Activated CD4-positive, alpha-beta T cell treated with anti-CD3 and anti-CD28 coated beads, Interleukin-2, amount 10 ng/mL, durations not matched to agents 24 days and 14 days (primary cell): Measurements from ENCODE around the gene PPP1CA. TPM values are rescaled to one million over a fixed set of nuclear protein-coding genes. Genes with fewer than 3 reads are reported as not detected.
A peak's percentile ranks its signal among the peaks of the same experiment; 100 is the strongest.
"Not testable (repeated sequence)": the region's sequence is repeated elsewhere in the genome, so short reads cannot be mapped to it uniquely, and the experiment has no call there.

Experiments used
- DNase-seq: peaks from one replicate; pipeline ENCODE4 v3.0.0; 2022
- H3K27ac Mint-ChIP-seq: one replicate; pipeline ENCODE4 v1.8.0; 2022; ENCODE audit warnings: mild to moderate bottlenecking, mixed read lengths
- H3K27me3 Mint-ChIP-seq: one replicate; pipeline ENCODE4 v1.8.0; 2022; ENCODE audit warnings: mixed read lengths
- H3K36me3 Mint-ChIP-seq: one replicate; pipeline ENCODE4 v1.8.0; 2022; ENCODE audit warnings: low read depth, mild to moderate bottlenecking, mixed read lengths
- H3K4me1 Mint-ChIP-seq: one replicate; pipeline ENCODE4 v1.8.0; 2021; ENCODE audit warnings: mixed read lengths
- H3K4me3 Mint-ChIP-seq: one replicate; pipeline ENCODE4 v1.8.0; 2022; ENCODE audit warnings: mild to moderate bottlenecking, moderate library complexity, mixed read lengths
- H3K9me3 Mint-ChIP-seq: one replicate; pipeline ENCODE4 v1.8.0; 2021; ENCODE audit warnings: mixed read lengths
- intact Hi-C: fragments of 100-400 bp; cut with micrococcal nuclease; formaldehyde crosslinking; loops from one replicate; pipeline ENCODE4 v1.15.1; 2023
- total RNA-seq: library from RNA; stranded (reverse); gene quantifications from 2 replicates; pipeline ENCODE4 v1.2.3, GENCODE V29; 2022

The PPP1CA gene
- total RNA-seq, 1 donor from 2014 or later = 252 TPM

- Mint-ChIP-seq H3K9me3 (no peaks in the 10 kb centered on the region), H3K27me3 (no peaks in the 10 kb centered on the region), H3K4me1 (peaks cover 68% of the 10 kb centered on the region), H3K27ac (peak overlapping the region; percentile 86), H3K36me3 (peaks cover 42% of the 10 kb centered on the region), H3K4me3 (peak overlapping the region; percentile 90)
- intact Hi-C loops = no loop called here
- DNase-seq = no peak
Measured at GRCh38 chr11:67406969-67407687, 5.5 kb upstream of the PPP1CA start.

GRCh38 chr11:67406420-67406968 lies 4.8 kb upstream of the PPP1CA start:
- peaks cover 65% of the 10 kb centered on the region for H3K4me1 Mint-ChIP-seq
- peaks cover 42% of the 10 kb centered on the region for H3K36me3 Mint-ChIP-seq

GRCh38 chr11:67405688-67406339 lies 4.2 kb upstream of the PPP1CA start:
- Mint-ChIP-seq H3K4me3 (peak overlapping the region; percentile 90), H3K27me3 (no peaks in the 10 kb centered on the region), H3K9me3 (no peaks in the 10 kb centered on the region), H3K4me1 (peaks cover 61% of the 10 kb centered on the region), H3K36me3 (peaks cover 39% of the 10 kb centered on the region), H3K27ac (peak overlapping the region; percentile 86)
- DNase-seq = no peak
- intact Hi-C loops = no loop called here

More at GRCh38 chr11:67406420-67406968, 4.8 kb upstream of the PPP1CA start:
- DNase-seq = no peak
- no peaks in the 10 kb centered on the region for H3K9me3 Mint-ChIP-seq
- no peaks in the 10 kb centered on the region for H3K27me3 Mint-ChIP-seq
- H3K27ac Mint-ChIP-seq = peak overlapping the region; percentile 86
- peak overlapping the region; percentile 90 for H3K4me3 Mint-ChIP-seq
- intact Hi-C loops = no loop called here

- peak overlapping the region; percentile 90 for H3K4me3 Mint-ChIP-seq
- H3K36me3 Mint-ChIP-seq = peaks cover 40% of the 10 kb centered on the region
- H3K4me1 Mint-ChIP-seq = peaks cover 60% of the 10 kb centered on the region
- no peak for DNase-seq
- no peaks in the 10 kb centered on the region for H3K9me3 Mint-ChIP-seq
- intact Hi-C loops = no loop called here
- H3K27ac Mint-ChIP-seq = peak overlapping the region; percentile 86
- H3K27me3 Mint-ChIP-seq = no peaks in the 10 kb centered on the region
Measured at GRCh38 chr11:67405196-67405567, 3.5 kb upstream of the PPP1CA start.

- intact Hi-C loops = loop anchor here (5.0 kb wide), 2 partner anchors 137 to 403 kb away; partner anchors contain the start of gene GRK2
Measured at GRCh38 chr11:67404515-67405195, 3.0 kb upstream of the PPP1CA start.

GRCh38 chr11:67403085-67403484 lies 1.4 kb upstream of the PPP1CA start:
- peaks cover 51% of the 10 kb centered on the region for H3K4me1 Mint-ChIP-seq
- H3K27ac Mint-ChIP-seq = peak overlapping the region; percentile 86
- not testable (repeated sequence) for DNase-seq

More at GRCh38 chr11:67404515-67405195, 3.0 kb upstream of the PPP1CA start:
- H3K27me3 Mint-ChIP-seq = no peaks in the 10 kb centered on the region
- no peaks in the 10 kb centered on the region for H3K9me3 Mint-ChIP-seq
- DNase-seq = peak; percentile 85
- H3K36me3 Mint-ChIP-seq = peaks cover 37% of the 10 kb centered on the region
- H3K27ac Mint-ChIP-seq = peak overlapping the region; percentile 86
- H3K4me1 Mint-ChIP-seq = peaks cover 56% of the 10 kb centered on the region
- H3K4me3 Mint-ChIP-seq = peak overlapping the region; percentile 90

GRCh38 chr11:67402192-67402839 lies 658 bp upstream of the PPP1CA start:
- H3K27me3 Mint-ChIP-seq, DNase-seq, H3K9me3 Mint-ChIP-seq: not testable (repeated sequence)
- Mint-ChIP-seq H3K4me3 (peak overlapping the region; percentile 91), H3K36me3 (peaks cover 50% of the 10 kb centered on the region), H3K27ac (peak overlapping the region; percentile 87), H3K4me1 (peaks cover 47% of the 10 kb centered on the region)
- intact Hi-C loops = loop anchor here (1.0 to 5.0 kb wide), 4 partner anchors 82 to 405 kb away; partner anchors contain the start of gene GRK2

More at GRCh38 chr11:67403085-67403484, 1.4 kb upstream of the PPP1CA start:
- intact Hi-C loops = loop anchor here (1.0 to 5.0 kb wide), 4 partner anchors 61 to 404 kb away; partner anchors contain the start of gene GRK2
- Mint-ChIP-seq H3K4me3 (peak overlapping the region; percentile 90), H3K36me3 (peaks cover 45% of the 10 kb centered on the region)
- not testable (repeated sequence) for H3K9me3 Mint-ChIP-seq, H3K27me3 Mint-ChIP-seq

- H3K9me3 Mint-ChIP-seq = no peaks in the 10 kb centered on the region
- H3K4me1 Mint-ChIP-seq = peaks cover 42% of the 10 kb centered on the region
- no peaks in the 10 kb centered on the region for H3K27me3 Mint-ChIP-seq
- H3K4me3 Mint-ChIP-seq = peak overlapping the region; percentile 91
- intact Hi-C loops = loop anchor here (1.0 to 5.0 kb wide), 6 partner anchors 9 to 406 kb away; partner anchors contain the start of genes GRK2, RPS6KB2 and TMEM134
- peaks cover 49% of the 10 kb centered on the region for H3K36me3 Mint-ChIP-seq
- no peak for DNase-seq
- peak overlapping the region; percentile 70 for H3K27ac Mint-ChIP-seq
Measured at GRCh38 chr11:67400942-67401494, 640 bp downstream of the PPP1CA start.

GRCh38 chr11:67400251-67400941 lies 1.3 kb downstream of the PPP1CA start:
- intact Hi-C loops = loop anchor here (5.0 kb wide), 2 partner anchors 133 to 407 kb away; partner anchors contain the start of gene GRK2
- peaks cover 39% of the 10 kb centered on the region for H3K4me1 Mint-ChIP-seq
- no peaks in the 10 kb centered on the region for H3K9me3 Mint-ChIP-seq
- peak overlapping the region; percentile 91 for H3K4me3 Mint-ChIP-seq
- peaks cover 48% of the 10 kb centered on the region for H3K36me3 Mint-ChIP-seq
- peak overlapping the region; percentile 70 for H3K27ac Mint-ChIP-seq
- no peak for DNase-seq
- no peaks in the 10 kb centered on the region for H3K27me3 Mint-ChIP-seq

- intact Hi-C loops = no loop called here
- Mint-ChIP-seq H3K4me1 (peaks cover 31% of the 10 kb centered on the region), H3K9me3 (no peaks in the 10 kb centered on the region), H3K36me3 (peaks cover 40% of the 10 kb centered on the region), H3K4me3 (peak overlapping the region; percentile 37), H3K27ac (peak overlapping the region; percentile 45), H3K27me3 (no peaks in the 10 kb centered on the region)
- DNase-seq = no peak
Measured at GRCh38 chr11:67398661-67399563, 2.7 kb downstream of the PPP1CA start.

GRCh38 chr11:67397986-67398660 lies 3.5 kb downstream of the PPP1CA start:
- H3K27ac Mint-ChIP-seq = no peak overlapping the region
- H3K4me1 Mint-ChIP-seq = peaks cover 31% of the 10 kb centered on the region
- DNase-seq = no peak
- peak overlapping the region; percentile 34 for H3K4me3 Mint-ChIP-seq
- no peaks in the 10 kb centered on the region for H3K9me3 Mint-ChIP-seq
- H3K36me3 Mint-ChIP-seq = peaks cover 45% of the 10 kb centered on the region
- H3K27me3 Mint-ChIP-seq = no peaks in the 10 kb centered on the region
- intact Hi-C loops = no loop called here
